KG1 (cell line): ENCODE measurements around the gene ASB3.
A peak's percentile ranks its signal among the peaks of the same experiment; 100 is the strongest.
"Not testable (repeated sequence)": the region's sequence is repeated elsewhere in the genome, so short reads cannot be mapped to it uniquely, and the experiment has no call there.

Experiments
- DNase-seq: peaks from one replicate; lab custom pipeline; 2025; lab: John Stamatoyannopoulos, UW

The ASB3 gene

DNA sequence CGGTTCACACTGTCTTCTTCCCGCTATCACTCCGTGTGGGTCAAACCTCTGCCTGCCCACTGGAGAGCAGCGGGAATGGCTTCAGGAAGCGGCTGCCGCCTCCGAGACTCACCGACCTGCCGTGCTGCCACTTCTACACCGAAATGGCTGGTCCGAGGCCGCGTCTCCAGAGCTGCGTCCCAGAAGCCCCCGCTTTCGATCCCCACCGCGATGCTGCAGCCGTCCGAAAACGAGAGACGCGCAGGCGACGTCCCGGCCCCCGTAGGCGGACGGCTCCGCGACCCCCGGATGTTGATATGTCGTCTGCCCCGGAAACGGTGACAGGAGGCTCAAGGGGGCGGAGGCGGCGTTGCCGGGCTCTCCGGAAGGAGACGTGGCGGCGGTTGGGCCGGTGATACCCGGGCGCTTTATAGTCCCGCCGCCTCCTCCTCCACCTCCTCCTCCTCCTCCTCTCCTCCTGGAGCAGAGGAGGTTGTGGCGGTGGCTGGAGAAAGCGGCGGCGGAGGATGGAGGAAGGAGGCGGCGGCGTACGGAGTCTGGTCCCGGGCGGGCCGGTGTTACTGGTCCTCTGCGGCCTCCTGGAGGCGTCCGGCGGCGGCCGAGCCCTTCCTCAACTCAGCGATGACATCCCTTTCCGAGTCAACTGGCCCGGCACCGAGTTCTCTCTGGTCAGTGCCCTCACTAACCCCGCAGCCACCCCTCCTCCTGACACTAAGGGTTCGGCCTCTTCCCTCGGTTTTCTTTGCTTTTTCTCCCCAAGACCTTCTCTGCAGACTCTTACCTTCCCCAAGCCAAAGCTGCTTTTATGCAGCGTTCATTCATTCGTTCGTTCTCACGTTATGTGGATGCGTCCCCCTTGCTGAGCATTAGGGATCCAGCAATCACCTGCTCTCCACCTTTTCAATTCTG, at the start of gene ASB3, which contains the start of gene ERLEC1:
ASB3 (minus strand) TSS at position 249 of the 909 bp plus-strand sequence. CDS start 21,381 bp downstream, outside the sequence.
ERLEC1 (plus strand) TSS at position 340 of the 909 bp plus-strand sequence; CDS start at position 507, 167 bp downstream.
- peak; percentile 85 for DNase-seq

- not testable (repeated sequence) for DNase-seq
Observed at GRCh38 chr2:53829980-53830290, 43.2 kb upstream of the ASB3 start.

DNA sequence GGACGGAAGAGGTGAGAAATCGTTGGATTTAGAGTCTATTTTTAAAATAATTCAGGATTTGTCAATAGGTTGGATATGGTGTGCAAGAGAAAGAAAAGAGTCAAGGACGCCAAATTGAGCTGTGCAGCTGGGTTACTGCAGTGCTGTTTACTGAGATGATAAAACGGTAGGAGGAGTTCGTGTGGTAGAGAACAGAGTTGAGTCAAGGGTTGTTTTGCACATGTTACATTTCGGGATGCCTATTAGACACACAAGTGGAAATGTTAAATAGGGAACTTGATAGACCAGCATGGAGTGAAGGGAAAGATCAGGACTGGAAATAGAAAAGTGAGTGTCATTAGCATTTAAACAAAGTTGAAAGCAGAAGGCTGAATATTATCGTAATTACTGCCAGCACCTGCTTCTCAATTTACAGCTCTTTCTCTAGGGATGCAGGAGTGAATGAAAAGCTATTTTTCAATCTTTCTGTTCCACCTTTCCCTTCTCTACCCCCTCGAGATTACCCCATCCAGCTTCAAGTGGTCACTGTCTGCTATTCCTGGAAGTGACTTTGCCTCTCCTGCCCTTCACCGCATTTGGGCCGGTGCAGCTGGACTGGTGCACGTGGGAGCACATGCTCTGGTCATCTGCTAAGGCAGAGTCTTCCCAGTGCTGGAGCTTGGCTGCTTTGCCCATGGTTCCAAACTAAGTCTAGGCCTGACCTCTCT, 42.7 kb upstream of the ASB3 start:
- no peak for DNase-seq

DNA sequence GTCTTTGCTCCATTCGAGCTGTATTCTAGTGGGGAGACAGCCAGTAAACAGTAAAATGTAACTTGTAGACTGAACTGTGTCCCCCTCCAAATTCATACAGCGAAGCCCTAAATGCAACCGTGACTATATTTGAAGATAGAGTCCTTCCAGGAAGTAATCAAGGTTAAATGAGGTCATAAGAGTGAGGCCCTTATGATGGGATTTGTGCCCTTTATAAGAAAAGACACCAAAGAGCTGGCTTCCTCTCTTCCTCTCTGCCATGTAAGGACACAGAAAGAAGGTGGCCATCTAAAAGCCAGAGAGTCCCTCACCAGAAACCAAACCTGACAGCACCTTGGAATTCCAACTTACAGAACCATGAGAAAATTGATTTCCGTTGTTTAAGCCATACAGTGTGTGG, 41.6 kb upstream of the ASB3 start:
- no peak for DNase-seq

- no peak for DNase-seq
Observed at GRCh38 chr2:53827398-53828175, 40.8 kb upstream of the ASB3 start.

GRCh38 chr2:53826587-53827397, 40.0 kb upstream of the ASB3 start:
- DNase-seq = no peak

GRCh38 chr2:53826030-53826410, 39.3 kb upstream of the ASB3 start:
- DNase-seq = no peak

- DNase-seq = not testable (repeated sequence)
Observed at GRCh38 chr2:53823639-53824038, 36.9 kb upstream of the ASB3 start.

DNA sequence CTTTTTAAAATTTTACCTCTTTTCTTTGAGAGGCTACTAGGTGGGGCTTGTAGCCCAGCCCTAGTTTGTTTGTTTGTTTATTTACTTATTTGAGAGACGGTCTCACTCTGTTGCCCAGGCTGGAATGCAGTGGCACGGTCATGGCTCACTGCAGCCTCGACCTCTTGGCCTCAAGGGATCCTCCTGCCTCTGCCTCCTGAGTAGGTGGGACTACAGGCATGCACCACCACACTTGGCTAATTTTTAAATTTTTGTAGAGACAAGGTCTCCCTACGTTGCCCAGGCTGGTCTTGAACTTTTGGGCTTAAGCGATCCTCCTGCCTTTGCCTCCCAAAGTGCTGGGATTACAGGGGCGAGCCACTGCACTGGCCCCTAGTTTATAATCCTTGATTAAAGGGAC, 35.1 kb upstream of the ASB3 start:
- no peak for DNase-seq

DNA sequence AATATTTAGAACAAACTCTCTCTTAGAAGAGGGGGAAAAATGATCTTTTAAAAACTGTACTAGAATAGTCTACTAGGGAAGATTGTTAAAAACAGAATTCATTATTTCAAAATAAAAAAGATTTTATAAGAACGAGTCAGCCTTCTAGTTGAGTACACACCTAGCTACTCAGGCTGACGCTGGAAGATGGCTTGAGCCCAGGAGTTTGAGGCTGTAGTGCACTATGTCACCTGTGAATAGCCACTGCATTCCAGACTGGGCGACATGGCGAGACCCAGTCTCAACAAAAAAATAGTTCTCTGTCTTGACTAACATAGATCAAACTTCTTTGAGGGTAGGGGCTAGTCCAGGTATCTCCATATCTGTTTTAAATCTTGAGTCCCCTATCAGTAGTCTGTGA, 34.0 kb upstream of the ASB3 start:
- DNase-seq = no peak

DNA sequence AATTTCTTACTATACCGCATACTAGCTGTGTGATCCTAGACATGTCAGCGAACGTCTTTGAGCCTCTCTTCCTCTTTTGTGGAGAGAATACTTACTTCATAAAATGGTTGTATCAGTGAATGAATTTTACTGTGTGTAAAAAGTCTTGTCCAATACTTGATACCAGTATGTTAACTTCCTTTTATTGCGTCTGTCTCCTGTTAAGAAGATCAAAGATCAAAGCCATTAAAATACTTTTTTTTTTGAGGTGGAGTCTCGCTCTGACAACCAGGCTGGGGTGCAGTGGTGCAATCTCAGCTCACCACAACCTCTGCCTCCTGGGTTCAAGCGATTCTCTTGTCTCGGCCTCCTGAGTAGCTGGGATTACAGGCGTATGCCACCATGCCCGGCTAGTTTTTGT, 33.3 kb upstream of the ASB3 start:
- DNase-seq = no peak

- no peak for DNase-seq
Observed at GRCh38 chr2:53819634-53820033, 32.9 kb upstream of the ASB3 start.

- DNase-seq = no peak
Observed at GRCh38 chr2:53818854-53819435, 32.2 kb upstream of the ASB3 start.

DNA sequence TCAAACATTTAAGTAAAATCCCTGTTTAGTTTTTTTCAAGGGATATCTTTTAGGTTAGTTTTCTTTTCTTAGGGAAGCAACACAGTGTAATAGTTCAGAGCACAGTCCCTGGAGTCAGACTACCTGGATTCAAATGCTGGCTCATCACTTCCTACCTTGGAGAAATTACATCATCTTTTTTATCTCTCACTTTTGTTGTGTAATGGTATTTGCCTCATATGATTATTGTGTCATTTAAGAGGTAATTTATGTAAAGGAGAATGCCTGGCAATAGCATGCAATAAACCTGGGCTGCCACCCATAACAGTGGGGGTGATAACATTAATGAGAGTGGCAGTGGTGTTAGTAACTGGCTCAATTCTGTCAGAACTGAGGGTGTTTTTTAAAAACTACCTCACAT, 26.4 kb upstream of the ASB3 start:
- no peak for DNase-seq

- no peak for DNase-seq
Observed at GRCh38 chr2:53811601-53812000, 24.8 kb upstream of the ASB3 start.

GRCh38 chr2:53802617-53803151, 15.9 kb upstream of the ASB3 start:
- no peak for DNase-seq

- no peak for DNase-seq
Observed at GRCh38 chr2:53801547-53801946, 14.8 kb upstream of the ASB3 start.

DNA sequence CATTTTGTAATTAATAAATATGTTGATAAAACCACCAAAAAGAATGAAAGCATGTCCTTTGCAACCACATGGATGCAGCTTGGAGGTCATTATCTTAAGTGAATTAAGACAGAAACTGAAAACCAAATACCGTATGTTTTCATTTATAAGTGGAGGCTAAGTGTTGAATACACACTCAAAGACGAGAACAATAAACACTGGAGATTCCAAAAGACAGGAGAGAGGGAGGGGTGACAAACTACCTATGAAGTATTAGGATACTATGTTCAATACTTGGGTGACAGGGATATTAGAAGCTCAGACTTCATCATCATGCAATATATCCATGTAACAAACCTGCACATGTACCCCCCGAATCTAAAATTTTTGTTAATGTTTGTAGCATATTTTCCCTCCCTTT, 7.1 kb upstream of the ASB3 start:
- DNase-seq = no peak

- DNase-seq = no peak
Observed at GRCh38 chr2:53793261-53793660, 6.5 kb upstream of the ASB3 start.

- DNase-seq = no peak
Observed at GRCh38 chr2:53787614-53788289, 999 bp upstream of the ASB3 start.

GRCh38 chr2:53786352-53786704, 425 bp downstream of the ASB3 start:
- no peak for DNase-seq
